ENCODE measurements around the gene RGS11. TPM values are rescaled to one million over a fixed set of nuclear protein-coding genes. Genes with fewer than 3 reads are reported as not detected.

RGS11 gene
- total RNA-seq, 1 experiment from 2014 or later, result 2.9 TPM

- no peak overlapping the region for H3K18ac ChIP-seq (ENCODE audit: insufficient read length, low read depth, low read length)
- H2BK120ac ChIP-seq (ENCODE audit: low read depth, low read length, poor library complexity, severe bottlenecking), result no peak overlapping the region
- no peak overlapping the region for H3K23ac ChIP-seq (ENCODE audit: insufficient read length, low read depth, low read length)
- H4K91ac ChIP-seq (ENCODE audit: insufficient read length, low read depth, low read length), result no peak overlapping the region
- H2AK5ac ChIP-seq (ENCODE audit: insufficient read length, low read length), result no peak overlapping the region
- no peak overlapping the region for H2BK5ac ChIP-seq (ENCODE audit: insufficient read length, low read length)
- no peak overlapping the region for H4K8ac ChIP-seq (replicated peaks; ENCODE audit: insufficient read length, low read depth, low read length)
- no peak overlapping the region for H3K4me3 Mint-ChIP-seq
- H3T11ph ChIP-seq (ENCODE audit: low read length), result no peak overlapping the region
- no peaks in the 10 kb centered on the region for H3K79me2 ChIP-seq (ENCODE audit: insufficient read depth, low read length)
- WGBS (ENCODE audit: extremely low coverage, insufficient read length, low lambda C conversion rate), result no CpG with 5 or more reads among the region's 35 CpGs
- H3K4ac ChIP-seq (ENCODE audit: low read depth, low read length), result no peak overlapping the region
- no peak overlapping the region for H3K14ac ChIP-seq (ENCODE audit: insufficient read depth, low read length)
- no peaks in the 10 kb centered on the region for H4K20me1 ChIP-seq (ENCODE audit: control insufficient read depth, insufficient read depth, insufficient read length)
- peaks cover 0 to 5% of the 10 kb centered on the region in 2 experiments; a peak in 1 of 4 replicates for H3K4me1 Mint-ChIP-seq
- no peak overlapping the region for H2BK12ac ChIP-seq (ENCODE audit: insufficient read length, low read depth, low read length)
- no peak overlapping the region for H3K27ac Mint-ChIP-seq
- no peaks in the 10 kb centered on the region for H3K9me3 Mint-ChIP-seq
- no peak overlapping the region for H4K5ac ChIP-seq (ENCODE audit: insufficient read length, low read depth, low read length)
- H3K27ac ChIP-seq (ENCODE audit: insufficient read length, low read depth, low read length), result no peak overlapping the region
- H2AFZ ChIP-seq (ENCODE audit: low read length), result no peak overlapping the region
- no peak for TF ChIP-seq CTCF (conservative IDR thresholded peaks at IDR 0.05)
- H3K79me1 ChIP-seq (ENCODE audit: insufficient read depth, low read depth, low read length, poor library complexity, severe bottlenecking), result no peaks in the 10 kb centered on the region
- H3K36me3 Mint-ChIP-seq (ENCODE audit: insufficient read depth in 1 of 3, low read depth in 3 of 3), result peaks cover 11 to 46% (median 20%) of the 10 kb centered on the region in 3 experiments; a peak in 6 of 7 replicates
- H3K4me1 ChIP-seq (ENCODE audit: insufficient read depth, low read length), result no peaks in the 10 kb centered on the region
- no peak overlapping the region for H3K56ac ChIP-seq (ENCODE audit: insufficient read length, low read depth, low read length)
- H3K9me3 ChIP-seq (ENCODE audit: control insufficient read depth, low read depth, low read length), result no peaks in the 10 kb centered on the region
- H2BK15ac ChIP-seq (ENCODE audit: low read depth, low read length), result no peak overlapping the region
- no peak overlapping the region for H3K9ac ChIP-seq (ENCODE audit: extremely low read depth, insufficient read length, low read length)
- H3K23me2 ChIP-seq (ENCODE audit: insufficient read length, low read depth, low read length, poor library complexity, severe bottlenecking), result no peaks in the 10 kb centered on the region
- DNase-seq, result no peak
- H3K4me2 ChIP-seq (ENCODE audit: insufficient read depth, insufficient read length, low read length), result no peak overlapping the region
- H3K27me3 Mint-ChIP-seq (ENCODE audit: low read depth), result no peaks in the 10 kb centered on the region
- H2BK20ac ChIP-seq (ENCODE audit: low read depth, low read length, poor library complexity, severe bottlenecking), result no peak overlapping the region
- H3K27me3 ChIP-seq (ENCODE audit: insufficient read depth, low read length), result no peaks in the 10 kb centered on the region
Measured at GRCh38 chr16:263182-263774, 12.5 kb downstream of the RGS11 start.
